ENCODE results near the gene FGD2. TPM values are rescaled to one million over a fixed set of nuclear protein-coding genes. Genes with fewer than 3 reads are reported as not detected.

The FGD2 gene
- polyA plus RNA-seq, 1 experiment = not detected

GRCh38 chr6:36999751-37000125 lies 5.7 kb upstream of the FGD2 start:
- no peak for DNase-seq (ENCODE audit: low read depth, low spot score)
- H3K27me3 ChIP-seq (ENCODE audit: control insufficient read depth, insufficient read depth, low read length) = peaks cover 36% of the 10 kb centered on the region
- H3K27ac ChIP-seq (ENCODE audit: low read depth, low read length) = no peak overlapping the region
- ChIA-PET POLR2A (no interaction called here), CTCF (no interaction called here)
- no peak for TF ChIP-seq CTCF (IDR thresholded peaks at IDR 0.05; ENCODE audit: low read depth, low read length)
- H3K4me3 ChIP-seq (ENCODE audit: low read depth, low read length) = no peak overlapping the region
- H3K9me3 ChIP-seq (ENCODE audit: control insufficient read depth, insufficient read depth, low read length) = no peaks in the 10 kb centered on the region

- TF ChIP-seq CTCF (IDR thresholded peaks at IDR 0.05; ENCODE audit: low read depth, low read length) = no peak
- Histone ChIP-seq H3K9me3 (ENCODE audit: control insufficient read depth, insufficient read depth, low read length) (no peaks in the 10 kb centered on the region), H3K27me3 (ENCODE audit: control insufficient read depth, insufficient read depth, low read length) (peaks cover 14% of the 10 kb centered on the region), H3K27ac (ENCODE audit: low read depth, low read length) (no peak overlapping the region), H3K4me3 (ENCODE audit: low read depth, low read length) (no peak overlapping the region)
- DNase-seq (ENCODE audit: low read depth, low spot score) = no peak
- ChIA-PET POLR2A (no interaction called here), CTCF (no interaction called here)
Measured at GRCh38 chr6:37004044-37004980, 1.1 kb upstream of the FGD2 start.

GRCh38 chr6:37005827-37006567 lies 542 bp downstream of the FGD2 start:
- H3K4me3 ChIP-seq (ENCODE audit: low read depth, low read length) = no peak overlapping the region
- no peak overlapping the region for H3K27ac ChIP-seq (ENCODE audit: low read depth, low read length)
- no peak for DNase-seq (ENCODE audit: low read depth, low spot score)
- no peak for TF ChIP-seq CTCF (IDR thresholded peaks at IDR 0.05; ENCODE audit: low read depth, low read length)
- ChIA-PET POLR2A (interaction anchor here (1.1 kb wide), 1 partner anchor 20 kb away, joined by 3 read pairs; the partner anchor contains the start of gene MTCH1), CTCF (interaction anchor here (2.1 kb wide), 1 partner anchor 12 kb away, joined by 18 read pairs; no protein-coding TSS in a partner anchor)
- H3K27me3 ChIP-seq (ENCODE audit: control insufficient read depth, insufficient read depth, low read length) = peaks cover 14% of the 10 kb centered on the region
- no peaks in the 10 kb centered on the region; the same call in 1 of the 2 replicates for H3K9me3 ChIP-seq (ENCODE audit: control insufficient read depth, insufficient read depth, low read length)

- TF ChIP-seq CTCF (IDR thresholded peaks at IDR 0.05; ENCODE audit: low read depth, low read length) = no peak
- Histone ChIP-seq H3K4me3 (ENCODE audit: low read depth, low read length) (no peak overlapping the region), H3K27me3 (ENCODE audit: control insufficient read depth, insufficient read depth, low read length) (peaks cover 10% of the 10 kb centered on the region), H3K27ac (ENCODE audit: low read depth, low read length) (no peak overlapping the region), H3K9me3 (ENCODE audit: control insufficient read depth, insufficient read depth, low read length) (no peaks in the 10 kb centered on the region; the same call in 1 of the 2 replicates)
- CTCF ChIA-PET = interaction anchor here (0.6 to 2.1 kb wide), 3 partner anchors 11 to 122 kb away, joined by 3 to 18 read pairs (median 5); partner anchors contain the start of gene C6orf89
- POLR2A ChIA-PET = interaction anchor here (0.6 to 1.1 kb wide), 2 partner anchors 21 to 238 kb away, joined by 3 read pairs; partner anchors contain the start of gene MTCH1
- no peak for DNase-seq (ENCODE audit: low read depth, low spot score)
Measured at GRCh38 chr6:37006793-37007339, 1.4 kb downstream of the FGD2 start.

All from AG04450 (cell line).